Measurements from ENCODE around the gene ALX4.

ALX4 gene

GRCh38 chr11:44264438-44264749 is 45.5 kb downstream of the ALX4 start (continued):
- no peak for TF ChIP-seq PRDM10 (tag by site-specific recombination; IDR thresholded peaks at IDR 0.05)

- no peaks in the 10 kb centered on the region for H3K4me1 ChIP-seq (ENCODE audit: control insufficient read depth, insufficient read depth, low read length)
- H3K27ac ChIP-seq (ENCODE audit: extremely low read depth, low read depth, low read length): no peak overlapping the region
- ChIA-PET POLR2A (no interaction called here), CTCF (interaction anchor here (0.9 kb wide), 1 partner anchor 22 kb away, joined by 5 read pairs; no protein-coding TSS in a partner anchor)
- peaks cover 0 to 34% of the 10 kb centered on the region in 2 experiments; a peak in 1 of 3 replicates for H3K36me3 ChIP-seq (ENCODE audit: control insufficient read depth in 2 of 2, insufficient read depth in 1 of 2, low read length in 2 of 2)
- no peak for TF ChIP-seq BCL11A (tag by site-specific recombination; IDR thresholded peaks at IDR 0.05; ENCODE audit: low read depth)
- TF ChIP-seq IKZF3 (tag by site-specific recombination; IDR thresholded peaks at IDR 0.05): no peak
- no peak for TF ChIP-seq ZNF174 (tag by site-specific recombination; IDR thresholded peaks at IDR 0.05)
- no peak for TF ChIP-seq SP2 (tag by site-specific recombination; IDR thresholded peaks at IDR 0.05)
- no peak for TF ChIP-seq SETDB1 (IDR thresholded peaks at IDR 0.05; ENCODE audit: insufficient read length, low read length)
- TF ChIP-seq ZNF473 (tag by site-specific recombination; IDR thresholded peaks at IDR 0.05): no peak
- no peak for TF ChIP-seq ZBTB6 (tag by site-specific recombination; IDR thresholded peaks at IDR 0.05)
- TF ChIP-seq ZNF394 (tag by site-specific recombination; IDR thresholded peaks at IDR 0.05; ENCODE audit: borderline replicate concordance): no peak
- TF ChIP-seq ZNF184 (tag by site-specific recombination; IDR thresholded peaks at IDR 0.05): no peak
- no peak for TF ChIP-seq ZNF175 (tag by site-specific recombination; IDR thresholded peaks at IDR 0.05)
- no peak for TF ChIP-seq ZBTB44 (tag by site-specific recombination; IDR thresholded peaks at IDR 0.05)
- TF ChIP-seq ZNF26 (tag by site-specific recombination; IDR thresholded peaks at IDR 0.05): no peak
- TF ChIP-seq AEBP2 (tag by site-specific recombination; IDR thresholded peaks at IDR 0.05; ENCODE audit: borderline replicate concordance): no peak
- no peak for TF ChIP-seq ZNF792 (tag by site-specific recombination; IDR thresholded peaks at IDR 0.05)
- no peaks in the 10 kb centered on the region for H3K9me3 ChIP-seq (ENCODE audit: control insufficient read depth, insufficient read depth, low read depth, low read length)
- no peak overlapping the region for H3K4me3 ChIP-seq (ENCODE audit: low read depth, low read length)
Observed at GRCh38 chr11:44263738-44264437, 46.1 kb downstream of the ALX4 start.
